Suprapubic skin (tissue), 4 donors: ENCODE results near the gene OR1K1. TPM values are rescaled to one million over a fixed set of nuclear protein-coding genes. Genes with fewer than 3 reads are reported as not detected.

ENCODE experiments used
- DNase-seq, 2 donors: peaks; one replicate each; pipeline ENCODE4 v3.0.0-alpha.2; 2019; ENCODE audit warnings: low spot score in 2 of 2
- H3K27ac ChIP-seq: fragments of 200-600 bp; sonication (generic); one replicate; pipeline ENCODE4 v1.5.1; 2019
- H3K27me3 ChIP-seq: fragments of 200-600 bp; sonication (generic); one replicate; pipeline ENCODE4 v1.5.1; 2019
- H3K36me3 ChIP-seq: fragments of 200-600 bp; sonication (generic); one replicate; pipeline ENCODE4 v1.5.1; 2019
- H3K4me1 ChIP-seq: fragments of 200-600 bp; sonication (generic); one replicate; pipeline ENCODE4 v1.5.1; 2019
- H3K4me3 ChIP-seq: fragments of 200-600 bp; sonication (generic); one replicate; pipeline ENCODE4 v1.5.1; 2019; ENCODE audit warnings: mild to moderate bottlenecking
- H3K9me3 ChIP-seq: fragments of 200-600 bp; sonication (generic); one replicate; pipeline ENCODE4 v1.5.1; 2019
- EP300 ChIP-seq: sonication (generic); formaldehyde crosslinking; IDR thresholded peaks from one replicate; pipeline ENCODE4 v1.6.1; 2017; ENCODE audit warnings: antibody characterized with exemption
- POLR2A ChIP-seq, 2 donors: fragments of 450-650 bp; IDR thresholded peaks; one replicate each; pipeline ENCODE4 v1.6.1; 2017; ENCODE audit warnings: antibody characterized with exemption in 2 of 2, mild to moderate bottlenecking in 2 of 2, moderate library complexity in 2 of 2
- POLR2AphosphoS5 ChIP-seq, 3 donors: sonication (generic); formaldehyde crosslinking; IDR thresholded peaks; one replicate each; pipeline ENCODE4 v1.6.1; 2017; ENCODE audit warnings: antibody characterized with exemption in 3 of 3
- WGBS: methylation state at CpG from one replicate; pipeline ENCODE4 v1.1.5; 2018; 5-methylcytosine and 5-hydroxymethylcytosine counted together
- total RNA-seq, 4 donors: library from RNA; depleted of rRNA; stranded (reverse); fragments of >200 nt; gene quantifications; one replicate each; pipeline ENCODE4 v1.1.0, GENCODE V29; 2016
- TF ChIP-seq, protein P1 (sequence below), 2 donors: fragments of 200-600 bp in 1 of 2; fragments of 450-650 bp in 1 of 2; sonication (generic) in 1 of 2; IDR thresholded peaks; one replicate each; pipeline ENCODE4 v1.5.1; 2016 to 2019; ENCODE audit warnings: antibody characterized with exemption in 2 of 2, mild to moderate bottlenecking in 1 of 2, moderate library complexity in 1 of 2

OR1K1 gene
- total RNA-seq, 4 donors from 2014 or later = not detected

DNA sequence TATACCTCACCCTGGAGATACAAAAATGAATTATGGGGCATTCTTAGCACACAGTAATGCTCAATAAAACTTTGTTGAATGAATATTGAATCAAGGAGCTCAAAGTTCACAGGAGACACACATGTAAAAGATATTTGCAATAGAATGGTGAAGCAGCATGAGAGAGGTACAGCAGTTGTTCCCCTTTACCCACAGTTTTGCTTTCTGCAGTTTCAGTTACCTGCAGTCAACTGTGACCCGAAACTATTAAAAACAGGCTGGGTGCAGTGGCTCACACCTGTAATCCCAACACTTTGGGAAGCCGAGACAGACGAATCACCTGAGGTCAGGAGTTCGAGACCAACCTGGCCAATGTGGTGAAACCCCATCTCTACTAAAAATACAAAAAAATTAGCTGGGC lies 13.6 kb upstream of the OR1K1 start:
- Histone ChIP-seq H3K27ac (no peak overlapping the region), H3K36me3 (no peaks in the 10 kb centered on the region), H3K4me3 (no peak overlapping the region), H3K4me1 (no peaks in the 10 kb centered on the region), H3K9me3 (no peaks in the 10 kb centered on the region), H3K27me3 (no peaks in the 10 kb centered on the region)
- TF ChIP-seq EP300 (no peak), POLR2A (IDR thresholded peaks at IDR 0.05) (no peak), POLR2AphosphoS5 (IDR thresholded peaks at IDR 0.05) (no peak)
- TF ChIP-seq, protein P1, sequence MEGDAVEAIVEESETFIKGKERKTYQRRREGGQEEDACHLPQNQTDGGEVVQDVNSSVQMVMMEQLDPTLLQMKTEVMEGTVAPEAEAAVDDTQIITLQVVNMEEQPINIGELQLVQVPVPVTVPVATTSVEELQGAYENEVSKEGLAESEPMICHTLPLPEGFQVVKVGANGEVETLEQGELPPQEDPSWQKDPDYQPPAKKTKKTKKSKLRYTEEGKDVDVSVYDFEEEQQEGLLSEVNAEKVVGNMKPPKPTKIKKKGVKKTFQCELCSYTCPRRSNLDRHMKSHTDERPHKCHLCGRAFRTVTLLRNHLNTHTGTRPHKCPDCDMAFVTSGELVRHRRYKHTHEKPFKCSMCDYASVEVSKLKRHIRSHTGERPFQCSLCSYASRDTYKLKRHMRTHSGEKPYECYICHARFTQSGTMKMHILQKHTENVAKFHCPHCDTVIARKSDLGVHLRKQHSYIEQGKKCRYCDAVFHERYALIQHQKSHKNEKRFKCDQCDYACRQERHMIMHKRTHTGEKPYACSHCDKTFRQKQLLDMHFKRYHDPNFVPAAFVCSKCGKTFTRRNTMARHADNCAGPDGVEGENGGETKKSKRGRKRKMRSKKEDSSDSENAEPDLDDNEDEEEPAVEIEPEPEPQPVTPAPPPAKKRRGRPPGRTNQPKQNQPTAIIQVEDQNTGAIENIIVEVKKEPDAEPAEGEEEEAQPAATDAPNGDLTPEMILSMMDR (IDR thresholded peaks at IDR 0.05) = no peak
- 82% methylated on average over 4 of the region's 4 CpGs for WGBS
- DNase-seq = peak in 1 of 2 donors; percentile 49

GRCh38 chr9:122788831-122789230 lies 11.1 kb upstream of the OR1K1 start, which contains the start of gene OR5C1:
OR5C1 (plus strand) TSS chr9:122788933; CDS start chr9:122788933, 0 bp downstream.
- H3K36me3 ChIP-seq = no peaks in the 10 kb centered on the region
- peak in 1 of 2 donors; percentile 18 for DNase-seq
- TF ChIP-seq, protein P1 (IDR thresholded peaks at IDR 0.05) = no peak
- TF ChIP-seq EP300 (no peak), POLR2AphosphoS5 (IDR thresholded peaks at IDR 0.05) (no peak), POLR2A (IDR thresholded peaks at IDR 0.05) (no peak)

DNA sequence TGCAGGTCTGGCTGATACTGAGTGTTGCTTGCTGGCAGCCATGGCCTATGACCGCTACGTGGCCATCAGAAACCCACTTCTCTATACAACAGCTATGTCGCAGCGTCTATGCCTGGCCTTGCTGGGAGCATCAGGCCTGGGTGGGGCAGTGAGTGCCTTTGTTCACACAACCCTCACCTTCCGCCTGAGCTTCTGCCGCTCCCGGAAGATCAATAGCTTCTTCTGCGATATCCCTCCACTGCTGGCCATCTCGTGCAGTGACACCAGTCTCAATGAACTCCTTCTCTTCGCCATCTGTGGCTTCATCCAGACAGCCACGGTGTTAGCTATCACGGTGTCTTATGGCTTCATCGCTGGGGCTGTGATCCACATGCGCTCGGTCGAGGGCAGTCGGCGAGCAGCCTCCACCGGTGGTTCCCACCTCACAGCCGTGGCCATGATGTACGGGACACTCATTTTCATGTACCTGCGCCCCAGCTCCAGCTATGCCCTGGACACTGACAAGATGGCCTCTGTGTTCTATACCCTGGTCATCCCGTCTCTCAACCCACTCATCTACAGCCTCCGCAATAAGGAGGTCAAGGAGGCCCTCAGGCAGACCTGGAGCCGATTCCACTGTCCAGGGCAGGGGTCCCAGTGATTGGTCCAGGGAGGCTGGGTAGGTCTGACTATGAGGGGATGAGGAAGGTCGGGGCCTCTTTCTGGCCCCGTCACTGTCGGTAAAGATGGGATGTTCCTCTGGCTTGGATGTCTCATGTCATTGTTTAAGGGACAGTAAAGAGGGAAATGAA lies 10.5 kb upstream of the OR1K1 start:
- TF ChIP-seq POLR2AphosphoS5 (IDR thresholded peaks at IDR 0.05) = no peak
- no peak for TF ChIP-seq POLR2A (IDR thresholded peaks at IDR 0.05)
- Histone ChIP-seq H3K4me1 (no peaks in the 10 kb centered on the region), H3K36me3 (no peaks in the 10 kb centered on the region), H3K27ac (no peak overlapping the region), H3K27me3 (no peaks in the 10 kb centered on the region), H3K9me3 (no peaks in the 10 kb centered on the region), H3K4me3 (no peak overlapping the region)
- peak in 1 of 2 donors; percentile 66 for DNase-seq
- WGBS = 97% methylated on average over 28 of the region's 28 CpGs

More at GRCh38 chr9:122788831-122789230, 11.1 kb upstream of the OR1K1 start, which contains the start of gene OR5C1:
- Histone ChIP-seq H3K4me3 (no peak within 1 kb of the TSS), H3K9me3 (no peaks in the 10 kb centered on the region), H3K27ac (no peak within 1 kb of the TSS), H3K27me3 (no peaks in the 10 kb centered on the region), H3K4me1 (no peaks in the 10 kb centered on the region)
- 89% methylated on average over 12 of the region's 12 CpGs for WGBS

DNA sequence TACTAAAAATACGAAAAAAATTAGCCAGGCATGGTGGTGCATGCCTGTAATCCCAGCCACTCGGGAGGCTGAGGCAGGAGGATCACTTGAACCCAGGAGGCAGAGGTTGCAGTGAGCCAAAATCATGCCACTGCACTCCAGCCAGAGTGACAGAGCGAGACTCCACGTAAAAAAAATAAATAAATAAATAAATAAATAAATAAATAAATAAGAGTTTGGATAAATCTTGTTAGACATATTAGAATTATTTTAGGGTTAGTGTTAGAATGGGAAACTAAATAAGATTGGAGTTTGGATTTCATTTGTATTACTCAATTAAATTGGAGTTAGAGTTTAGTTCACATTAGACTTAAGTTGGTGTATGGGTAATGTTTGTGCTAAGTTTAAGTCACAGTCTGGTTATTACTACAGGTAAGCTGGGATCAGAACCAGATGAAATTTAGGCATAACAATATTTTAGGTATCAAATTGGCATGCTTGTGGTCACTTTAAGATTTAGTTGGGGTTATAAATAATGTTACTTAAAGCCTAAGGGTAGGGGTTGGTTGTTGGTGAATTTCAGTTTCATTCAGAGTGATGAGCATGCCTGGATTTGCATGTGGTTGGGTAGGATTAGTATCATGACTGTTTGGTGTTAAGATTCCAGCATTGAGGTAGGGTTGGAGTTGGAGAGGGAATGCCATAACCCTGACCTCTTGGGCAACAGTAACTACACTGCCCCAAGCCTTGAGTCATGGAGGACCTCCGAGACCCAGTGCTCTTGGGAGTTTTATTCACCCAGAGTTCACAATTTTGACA lies 7.9 kb upstream of the OR1K1 start:
- H3K27ac ChIP-seq = no peak overlapping the region
- DNase-seq = no peak
- H3K27me3 ChIP-seq = no peaks in the 10 kb centered on the region
- H3K4me3 ChIP-seq = no peak overlapping the region
- no peaks in the 10 kb centered on the region for H3K36me3 ChIP-seq
- TF ChIP-seq EP300 (no peak), POLR2AphosphoS5 (IDR thresholded peaks at IDR 0.05) (no peak), POLR2A (IDR thresholded peaks at IDR 0.05) (no peak)
- TF ChIP-seq, protein P1 (IDR thresholded peaks at IDR 0.05) = no peak
- no peaks in the 10 kb centered on the region for H3K9me3 ChIP-seq
- no peaks in the 10 kb centered on the region for H3K4me1 ChIP-seq
- 92% methylated on average over 5 of the region's 5 CpGs for whole genome bisulfite sequencing

DNA sequence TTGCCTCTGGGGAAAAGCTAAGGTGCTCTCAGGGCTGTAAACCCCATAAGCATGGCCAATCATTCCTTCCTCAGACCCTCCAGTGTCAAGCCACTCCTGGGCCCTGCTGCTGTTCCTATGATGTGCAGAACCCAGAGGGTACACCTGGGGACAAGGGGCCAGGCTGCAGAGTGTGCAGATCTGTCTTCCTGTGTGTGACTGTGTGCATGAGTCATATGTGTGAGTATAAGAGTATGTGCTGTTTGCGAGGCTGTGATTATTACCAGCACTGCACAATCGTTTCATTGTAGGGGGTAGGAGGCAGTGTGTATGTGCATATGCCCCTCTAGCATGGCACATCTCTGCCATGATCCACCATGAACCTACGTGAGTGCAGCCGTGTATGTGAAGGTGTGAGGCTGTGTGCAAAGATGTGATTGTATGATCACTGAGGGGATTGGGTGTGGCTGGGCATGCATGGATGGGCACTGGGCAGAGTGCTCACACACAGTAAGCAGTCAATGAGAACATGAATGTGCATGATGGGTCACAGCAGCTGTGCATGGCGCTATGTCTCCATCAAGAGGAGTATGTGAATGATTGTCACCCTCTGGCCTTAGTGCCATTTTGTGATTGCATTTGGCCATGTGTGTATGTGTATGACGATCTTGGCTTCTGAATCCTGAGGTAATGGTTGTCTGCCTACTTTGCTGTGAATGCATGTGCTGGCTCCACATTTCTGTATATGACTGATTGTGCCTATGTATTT lies 2.4 kb upstream of the OR1K1 start:
- no peak for DNase-seq
- Histone ChIP-seq H3K4me1 (no peaks in the 10 kb centered on the region), H3K4me3 (no peak overlapping the region), H3K9me3 (no peaks in the 10 kb centered on the region), H3K36me3 (no peaks in the 10 kb centered on the region), H3K27ac (no peak overlapping the region), H3K27me3 (no peaks in the 10 kb centered on the region)
- WGBS = 79% methylated on average over 4 of the region's 6 CpGs
- TF ChIP-seq, protein P1 (IDR thresholded peaks at IDR 0.05) = no peak
- no peak for TF ChIP-seq EP300
- TF ChIP-seq POLR2AphosphoS5 (IDR thresholded peaks at IDR 0.05) = no peak
- TF ChIP-seq POLR2A (IDR thresholded peaks at IDR 0.05) = no peak
